Mesodermal cell (in vitro differentiated cells): ENCODE data around the gene WDR70.
"Not testable (repeated sequence)": the region's sequence is repeated elsewhere in the genome, so short reads cannot be mapped to it uniquely, and the experiment has no call there.

ENCODE experiments used
- H3K27ac ChIP-seq: 2 replicates; pipeline ENCODE4 v1.7.0; 2013; ENCODE audit warnings: mild to moderate bottlenecking, low read depth, low read length, moderate library complexity; ENCODE audit not compliant: severe bottlenecking
- H3K36me3 ChIP-seq: 2 replicates; pipeline ENCODE4 v1.7.1; 2013; ENCODE audit warnings: mild to moderate bottlenecking, low read length, moderate library complexity; ENCODE audit not compliant: control insufficient read depth, insufficient read depth
- H3K4me1 ChIP-seq: one replicate; pipeline ENCODE4 v1.7.1; 2013; ENCODE audit warnings: mild to moderate bottlenecking, low read length; ENCODE audit not compliant: insufficient read depth, control insufficient read depth, poor library complexity, severe bottlenecking
- H3K4me3 ChIP-seq: 2 replicates; pipeline ENCODE4 v1.7.0; 2013; ENCODE audit warnings: low read length, control low read depth, mild to moderate bottlenecking; ENCODE audit not compliant: insufficient read depth, poor library complexity, severe bottlenecking; ENCODE audit errors: extremely low read depth
- H3K9me3 ChIP-seq: 2 replicates; pipeline ENCODE4 v1.7.1; 2013; ENCODE audit warnings: mild to moderate bottlenecking, low read length, moderate library complexity; ENCODE audit not compliant: control insufficient read depth
- WGBS, 2 experiments: methylation state at CpG; one replicate each; pipeline ENCODE4 v1.1.5; 2013; ENCODE audit warnings: missing lambda C conversion rate in 2 of 2; ENCODE audit not compliant: insufficient coverage in 2 of 2; 5-methylcytosine and 5-hydroxymethylcytosine counted together

The WDR70 gene

DNA sequence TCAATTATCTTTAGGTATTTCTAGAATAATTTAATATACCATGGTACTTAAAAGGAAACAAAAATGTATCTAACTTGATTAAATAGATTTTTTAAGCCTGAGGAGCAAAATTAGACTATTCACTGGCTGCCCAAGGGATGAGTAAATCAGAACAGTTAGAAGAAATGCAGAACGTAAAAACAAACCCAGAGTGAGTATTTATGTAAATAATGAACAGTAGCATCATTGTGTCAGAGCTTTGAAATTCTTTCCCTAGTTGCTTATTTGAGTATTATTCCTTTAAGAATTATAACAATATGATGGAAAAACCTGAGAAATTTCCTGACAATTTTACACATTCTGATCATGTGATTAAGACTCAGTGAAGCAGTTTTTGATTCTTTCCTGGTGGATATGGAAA lies 259.8 kb downstream of the WDR70 start:
- Histone ChIP-seq H3K4me3 (no peak overlapping the region), H3K36me3 (no peaks in the 10 kb centered on the region), H3K27ac (no peak overlapping the region), H3K9me3 (no peaks in the 10 kb centered on the region), H3K4me1 (no peaks in the 10 kb centered on the region)
- WGBS, 2 experiments = 86% methylated on average over 1 of the region's 1 CpG; no CpG with 5 or more reads in 1 of the 2 experiments

DNA sequence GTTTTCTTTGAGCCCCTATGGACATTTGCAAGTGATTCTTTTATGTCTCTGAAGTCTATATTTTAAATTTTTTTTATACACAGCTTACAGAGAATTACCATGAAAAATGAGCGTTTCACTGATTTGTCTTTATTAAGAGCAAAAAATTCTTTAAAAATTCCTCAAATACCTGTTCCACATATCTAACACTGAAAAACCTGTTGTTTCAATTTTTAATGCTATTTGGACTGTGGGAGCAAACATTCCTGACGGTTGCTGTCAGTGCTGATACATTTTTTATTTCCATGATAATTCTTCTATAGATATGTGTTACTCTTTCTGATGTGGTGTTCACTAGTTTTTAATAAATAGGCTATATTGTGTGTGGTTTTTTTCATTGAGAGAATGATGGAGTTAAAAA lies 261.0 kb downstream of the WDR70 start:
- H3K36me3 ChIP-seq = no peaks in the 10 kb centered on the region
- H3K27ac ChIP-seq = no peak overlapping the region
- H3K9me3 ChIP-seq = no peaks in the 10 kb centered on the region
- H3K4me1 ChIP-seq = no peaks in the 10 kb centered on the region
- WGBS, 2 experiments = no CpG with 5 or more reads among the region's 2 CpGs
- H3K4me3 ChIP-seq = no peak overlapping the region

- H3K4me1 ChIP-seq = no peaks in the 10 kb centered on the region
- no peaks in the 10 kb centered on the region for H3K9me3 ChIP-seq
- no peak overlapping the region for H3K4me3 ChIP-seq
- H3K36me3 ChIP-seq = no peaks in the 10 kb centered on the region
- H3K27ac ChIP-seq = no peak overlapping the region
- WGBS, 2 experiments = 100% methylated on average over 1 of the region's 1 CpG; no CpG with 5 or more reads in 1 of the 2 experiments
These were observed 262.8 kb downstream of the WDR70 start for GRCh38 chr5:37641933-37642332.

DNA sequence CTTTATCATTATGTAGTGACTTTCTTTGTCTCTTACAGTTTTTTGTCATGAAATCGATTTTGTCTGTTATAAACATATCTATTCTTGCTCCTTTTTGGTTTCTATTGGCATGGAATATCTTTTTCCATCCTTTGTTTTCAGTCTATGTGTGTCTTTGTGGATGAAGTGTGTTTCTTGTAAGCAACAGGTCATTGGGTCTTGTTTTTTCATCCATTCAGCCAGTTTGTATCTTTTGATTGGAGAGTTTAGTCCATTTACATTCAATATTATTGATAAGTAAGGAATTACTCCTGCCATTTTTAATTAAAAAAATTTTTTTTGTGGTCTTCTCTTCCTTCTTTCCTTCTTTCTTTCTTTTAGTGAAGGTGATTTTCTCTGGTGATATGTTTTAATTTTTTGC lies 266.6 kb downstream of the WDR70 start:
- no peaks in the 10 kb centered on the region for H3K36me3 ChIP-seq
- H3K4me3 ChIP-seq = no peak overlapping the region
- no peak overlapping the region for H3K27ac ChIP-seq
- no peaks in the 10 kb centered on the region for H3K4me1 ChIP-seq
- no peaks in the 10 kb centered on the region for H3K9me3 ChIP-seq
- WGBS, 2 experiments = no CpG with 5 or more reads among the region's 1 CpG

DNA sequence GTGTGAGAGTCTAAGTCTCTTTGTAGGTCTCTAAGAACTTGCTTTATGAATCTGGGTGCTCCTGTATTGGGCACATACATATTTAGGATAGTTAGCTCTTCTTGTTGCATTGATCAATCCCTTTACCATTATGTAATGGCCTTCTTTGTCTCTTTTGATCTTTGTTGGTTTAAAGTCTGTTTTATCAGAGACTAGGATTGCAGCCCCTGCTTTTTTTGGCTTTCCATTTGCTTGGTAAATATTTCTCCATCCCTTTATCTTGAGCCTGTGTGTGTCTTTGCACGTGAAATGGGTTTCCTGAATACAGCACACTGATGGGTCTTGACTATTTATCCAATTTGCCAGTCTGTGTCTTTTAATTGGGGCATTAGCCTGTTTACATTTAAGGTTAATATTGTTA lies 275.4 kb downstream of the WDR70 start:
- H3K4me1 ChIP-seq = peaks cover 11% of the 10 kb centered on the region
- WGBS, 2 experiments = 100% methylated on average over 1 of the region's 1 CpG; no CpG with 5 or more reads in 1 of the 2 experiments
- not testable (repeated sequence) for H3K27ac ChIP-seq, H3K36me3 ChIP-seq, H3K9me3 ChIP-seq, H3K4me3 ChIP-seq

GRCh38 chr5:37657046-37657445 lies 277.9 kb downstream of the WDR70 start:
- Histone ChIP-seq H3K27ac (no peak overlapping the region), H3K9me3 (peaks cover 7% of the 10 kb centered on the region), H3K36me3 (no peaks in the 10 kb centered on the region), H3K4me1 (peaks cover 11% of the 10 kb centered on the region), H3K4me3 (no peak overlapping the region)
- WGBS, 2 experiments = 72 to 100% methylated on average over 1 to 4 of the region's 4 CpGs

GRCh38 chr5:37658440-37658839 lies 279.3 kb downstream of the WDR70 start:
- peaks cover 7% of the 10 kb centered on the region for H3K9me3 ChIP-seq
- no peaks in the 10 kb centered on the region for H3K36me3 ChIP-seq
- peaks cover 11% of the 10 kb centered on the region for H3K4me1 ChIP-seq
- no peak overlapping the region for H3K4me3 ChIP-seq
- H3K27ac ChIP-seq = no peak overlapping the region
- WGBS, 2 experiments = 64 to 81% methylated on average over 1 of the region's 2 CpGs

- H3K27ac ChIP-seq = no peak overlapping the region
- H3K9me3 ChIP-seq = no peaks in the 10 kb centered on the region
- H3K36me3 ChIP-seq = no peaks in the 10 kb centered on the region
- H3K4me1 ChIP-seq = peaks cover 14% of the 10 kb centered on the region
- H3K4me3 ChIP-seq = no peak overlapping the region
These were observed 281.2 kb downstream of the WDR70 start for GRCh38 chr5:37660319-37660718.

DNA sequence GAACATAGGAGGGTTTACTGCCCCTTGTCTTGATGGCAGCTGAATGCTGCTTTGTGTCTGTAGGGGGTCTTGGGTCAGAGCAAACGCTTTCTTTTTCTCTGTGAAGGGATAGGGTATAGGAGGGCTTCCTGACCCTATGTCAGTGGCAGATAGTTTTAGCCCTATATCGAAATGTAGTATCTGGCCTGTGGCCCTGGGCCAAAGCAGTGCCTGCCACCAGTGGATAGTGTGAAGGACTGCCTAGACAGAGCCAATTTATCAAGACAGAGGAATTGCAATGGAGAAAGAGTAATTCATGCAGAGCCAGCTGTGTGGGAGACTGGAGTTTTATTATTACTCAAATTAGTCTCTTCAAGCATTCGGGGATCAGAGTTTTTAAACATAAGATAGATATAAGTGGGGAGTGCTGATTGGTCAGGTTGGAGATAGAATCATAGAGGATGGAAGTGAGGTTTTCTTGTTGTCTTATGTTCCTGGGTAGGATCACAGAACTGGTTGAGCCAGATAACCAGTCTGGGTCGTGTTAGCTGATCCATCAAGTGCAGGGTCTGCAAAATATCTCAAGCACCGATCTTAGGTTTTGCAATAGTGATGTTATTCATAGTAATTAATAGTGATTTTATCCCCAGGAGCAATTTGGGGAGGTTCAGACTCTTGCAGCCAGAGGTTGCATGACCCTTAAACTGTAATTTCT lies 282.3 kb downstream of the WDR70 start:
- Histone ChIP-seq H3K9me3 (no peaks in the 10 kb centered on the region), H3K4me1 (peaks cover 24% of the 10 kb centered on the region), H3K27ac (no peak overlapping the region), H3K36me3 (no peaks in the 10 kb centered on the region), H3K4me3 (no peak overlapping the region)
- WGBS, 2 experiments = 87 to 90% methylated on average over 3 of the region's 5 CpGs

DNA sequence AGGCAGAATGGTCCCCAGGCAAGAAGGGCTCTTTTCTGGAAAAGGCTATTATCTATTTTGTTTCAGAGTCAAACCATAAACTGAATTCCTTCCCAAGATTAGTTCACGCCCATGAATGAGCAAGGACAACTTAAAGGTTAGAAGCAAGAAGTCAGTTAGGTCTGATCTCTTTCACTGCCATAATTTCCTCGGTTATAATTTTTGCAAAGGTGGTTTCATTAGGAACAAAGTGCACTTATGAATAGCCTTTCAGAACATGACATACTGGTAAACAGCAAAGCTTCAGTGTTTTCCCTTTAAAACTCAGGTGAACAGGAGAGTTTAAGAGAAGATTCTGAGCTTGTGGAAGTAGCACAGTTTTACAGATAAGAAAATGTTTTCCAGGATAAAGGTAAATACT lies 282.8 kb downstream of the WDR70 start:
- Histone ChIP-seq H3K9me3 (no peaks in the 10 kb centered on the region), H3K27ac (no peak overlapping the region)
- 76% methylated on average over 2 of the region's 2 CpGs; no CpG with 5 or more reads in 1 of the 2 experiments for WGBS, 2 experiments

GRCh38 chr5:37662362-37662761 lies 283.2 kb downstream of the WDR70 start:
- no peaks in the 10 kb centered on the region for H3K36me3 ChIP-seq
- no peak overlapping the region for H3K27ac ChIP-seq
- WGBS, 2 experiments = no CpG with 5 or more reads among the region's 3 CpGs
- peaks cover 30% of the 10 kb centered on the region for H3K4me1 ChIP-seq
- H3K9me3 ChIP-seq = no peaks in the 10 kb centered on the region
- no peak overlapping the region for H3K4me3 ChIP-seq

More for the DNA sequence above, 282.8 kb downstream of the WDR70 start:
- H3K4me1 ChIP-seq = peaks cover 26% of the 10 kb centered on the region
- H3K4me3 ChIP-seq = no peak overlapping the region
- H3K36me3 ChIP-seq = no peaks in the 10 kb centered on the region
